ENCODE data around the gene ANXA3. TPM values are rescaled to one million over a fixed set of nuclear protein-coding genes. Genes with fewer than 3 reads are reported as not detected.

The ANXA3 gene
- polyA plus RNA-seq, 1 donor from 2014 or later, result 0.27 TPM

DNA sequence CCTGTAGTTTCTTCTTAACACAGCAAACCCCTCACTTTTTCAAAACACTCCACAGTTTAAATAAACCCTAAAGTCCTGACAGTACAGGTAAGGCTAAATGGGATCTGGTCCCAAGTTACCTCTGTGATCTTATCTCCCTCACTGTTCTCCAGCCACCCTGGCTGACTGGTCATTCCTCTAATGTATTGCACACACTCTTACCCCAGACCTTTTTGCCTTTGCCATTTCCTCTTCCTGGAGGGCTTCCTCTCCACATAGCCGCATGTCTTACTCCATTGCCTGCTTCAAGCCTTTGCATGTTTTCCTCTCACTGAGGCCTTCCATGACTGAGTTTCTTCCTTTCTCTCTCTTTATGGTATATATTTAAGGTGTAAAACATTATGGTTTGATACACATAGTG is 19.5 kb upstream of the ANXA3 start:
- Histone ChIP-seq H3F3A (ENCODE audit: insufficient read depth, low read length, poor library complexity, severe bottlenecking) (no peaks in the 10 kb centered on the region), H3K79me2 (replicated peaks; ENCODE audit: insufficient read depth, low read length) (no peaks in the 10 kb centered on the region), H3K9ac (ENCODE audit: low read length) (no peak overlapping the region), H3K27ac (ENCODE audit: low read length) (no peak overlapping the region), H3K4me2 (ENCODE audit: low read length) (no peak overlapping the region), H3K27me3 (ENCODE audit: insufficient read depth, low read depth, low read length) (no peaks in the 10 kb centered on the region), H3K36me3 (ENCODE audit: insufficient read depth, low read length) (no peaks in the 10 kb centered on the region), H3K9me3 (ENCODE audit: low read length) (no peaks in the 10 kb centered on the region), H2AFZ (ENCODE audit: low read depth, low read length) (no peak overlapping the region), H3K4me3 (ENCODE audit: low read length) (no peak overlapping the region), H4K20me1 (ENCODE audit: insufficient read depth) (no peaks in the 10 kb centered on the region), H3K9me2 (ENCODE audit: insufficient read depth, low read length) (no peaks in the 10 kb centered on the region)
- TF ChIP-seq RAD21 (conservative IDR thresholded peaks at IDR 0.05), result no peak
- TF ChIP-seq, protein P1, sequence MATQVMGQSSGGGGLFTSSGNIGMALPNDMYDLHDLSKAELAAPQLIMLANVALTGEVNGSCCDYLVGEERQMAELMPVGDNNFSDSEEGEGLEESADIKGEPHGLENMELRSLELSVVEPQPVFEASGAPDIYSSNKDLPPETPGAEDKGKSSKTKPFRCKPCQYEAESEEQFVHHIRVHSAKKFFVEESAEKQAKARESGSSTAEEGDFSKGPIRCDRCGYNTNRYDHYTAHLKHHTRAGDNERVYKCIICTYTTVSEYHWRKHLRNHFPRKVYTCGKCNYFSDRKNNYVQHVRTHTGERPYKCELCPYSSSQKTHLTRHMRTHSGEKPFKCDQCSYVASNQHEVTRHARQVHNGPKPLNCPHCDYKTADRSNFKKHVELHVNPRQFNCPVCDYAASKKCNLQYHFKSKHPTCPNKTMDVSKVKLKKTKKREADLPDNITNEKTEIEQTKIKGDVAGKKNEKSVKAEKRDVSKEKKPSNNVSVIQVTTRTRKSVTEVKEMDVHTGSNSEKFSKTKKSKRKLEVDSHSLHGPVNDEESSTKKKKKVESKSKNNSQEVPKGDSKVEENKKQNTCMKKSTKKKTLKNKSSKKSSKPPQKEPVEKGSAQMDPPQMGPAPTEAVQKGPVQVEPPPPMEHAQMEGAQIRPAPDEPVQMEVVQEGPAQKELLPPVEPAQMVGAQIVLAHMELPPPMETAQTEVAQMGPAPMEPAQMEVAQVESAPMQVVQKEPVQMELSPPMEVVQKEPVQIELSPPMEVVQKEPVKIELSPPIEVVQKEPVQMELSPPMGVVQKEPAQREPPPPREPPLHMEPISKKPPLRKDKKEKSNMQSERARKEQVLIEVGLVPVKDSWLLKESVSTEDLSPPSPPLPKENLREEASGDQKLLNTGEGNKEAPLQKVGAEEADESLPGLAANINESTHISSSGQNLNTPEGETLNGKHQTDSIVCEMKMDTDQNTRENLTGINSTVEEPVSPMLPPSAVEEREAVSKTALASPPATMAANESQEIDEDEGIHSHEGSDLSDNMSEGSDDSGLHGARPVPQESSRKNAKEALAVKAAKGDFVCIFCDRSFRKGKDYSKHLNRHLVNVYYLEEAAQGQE (IDR thresholded peaks at IDR 0.05; ENCODE audit: borderline replicate concordance), result no peak
- no peak for TF ChIP-seq MXI1 (conservative IDR thresholded peaks at IDR 0.05; ENCODE audit: poor library complexity, severe bottlenecking)
- TF ChIP-seq POLR2AphosphoS5 (IDR thresholded peaks at IDR 0.05), result no peak
- no peak for TF ChIP-seq EZH2 (IDR thresholded peaks at IDR 0.05; ENCODE audit: borderline replicate concordance, insufficient read depth, low read length, poor library complexity, severe bottlenecking)
- TF ChIP-seq, protein P2, sequence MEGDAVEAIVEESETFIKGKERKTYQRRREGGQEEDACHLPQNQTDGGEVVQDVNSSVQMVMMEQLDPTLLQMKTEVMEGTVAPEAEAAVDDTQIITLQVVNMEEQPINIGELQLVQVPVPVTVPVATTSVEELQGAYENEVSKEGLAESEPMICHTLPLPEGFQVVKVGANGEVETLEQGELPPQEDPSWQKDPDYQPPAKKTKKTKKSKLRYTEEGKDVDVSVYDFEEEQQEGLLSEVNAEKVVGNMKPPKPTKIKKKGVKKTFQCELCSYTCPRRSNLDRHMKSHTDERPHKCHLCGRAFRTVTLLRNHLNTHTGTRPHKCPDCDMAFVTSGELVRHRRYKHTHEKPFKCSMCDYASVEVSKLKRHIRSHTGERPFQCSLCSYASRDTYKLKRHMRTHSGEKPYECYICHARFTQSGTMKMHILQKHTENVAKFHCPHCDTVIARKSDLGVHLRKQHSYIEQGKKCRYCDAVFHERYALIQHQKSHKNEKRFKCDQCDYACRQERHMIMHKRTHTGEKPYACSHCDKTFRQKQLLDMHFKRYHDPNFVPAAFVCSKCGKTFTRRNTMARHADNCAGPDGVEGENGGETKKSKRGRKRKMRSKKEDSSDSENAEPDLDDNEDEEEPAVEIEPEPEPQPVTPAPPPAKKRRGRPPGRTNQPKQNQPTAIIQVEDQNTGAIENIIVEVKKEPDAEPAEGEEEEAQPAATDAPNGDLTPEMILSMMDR (IDR thresholded peaks at IDR 0.05; ENCODE audit: poor library complexity, severe bottlenecking), result no peak
- no peak for TF ChIP-seq TAF1 (IDR thresholded peaks at IDR 0.05; ENCODE audit: low read depth)
- no peak for TF ChIP-seq EP300 (conservative IDR thresholded peaks at IDR 0.05; ENCODE audit: poor library complexity, severe bottlenecking)
- TF ChIP-seq SMC3 (conservative IDR thresholded peaks at IDR 0.05; ENCODE audit: poor library complexity), result no peak

DNA sequence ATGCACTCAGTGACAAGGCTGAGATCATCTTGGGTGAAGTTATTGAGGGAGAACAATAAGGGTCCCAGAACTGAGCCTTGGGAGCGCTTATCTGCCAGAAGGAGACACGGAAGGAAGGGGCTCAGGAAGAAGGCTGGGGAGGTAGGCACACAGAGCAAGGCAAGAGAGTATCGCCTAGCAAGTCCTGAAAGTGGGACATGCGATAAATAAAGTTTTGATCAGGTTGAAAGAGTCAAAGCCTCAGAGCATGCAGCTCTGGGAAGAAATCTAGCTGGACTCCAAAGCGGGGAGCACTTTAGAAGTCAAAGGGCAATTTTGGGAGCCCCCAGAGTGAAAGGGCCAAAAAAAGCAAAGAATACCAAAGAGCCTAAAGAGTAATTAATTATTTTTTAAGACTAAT is 17.7 kb upstream of the ANXA3 start:
- Histone ChIP-seq H3K9ac (ENCODE audit: low read length) (no peak overlapping the region), H4K20me1 (ENCODE audit: insufficient read depth) (no peaks in the 10 kb centered on the region)

More for the DNA sequence above, 17.7 kb upstream of the ANXA3 start:
- Histone ChIP-seq H3K27me3 (ENCODE audit: insufficient read depth, low read depth, low read length) (no peaks in the 10 kb centered on the region), H3K4me3 (ENCODE audit: low read length) (no peak overlapping the region), H3K9me2 (ENCODE audit: insufficient read depth, low read length) (no peaks in the 10 kb centered on the region), H3F3A (ENCODE audit: insufficient read depth, low read length, poor library complexity, severe bottlenecking) (no peaks in the 10 kb centered on the region), H3K9me3 (ENCODE audit: low read length) (no peaks in the 10 kb centered on the region), H3K36me3 (ENCODE audit: insufficient read depth, low read length) (no peaks in the 10 kb centered on the region), H3K4me2 (ENCODE audit: low read length) (no peak overlapping the region), H3K79me2 (replicated peaks; ENCODE audit: insufficient read depth, low read length) (no peaks in the 10 kb centered on the region), H3K27ac (ENCODE audit: low read length) (no peak overlapping the region), H2AFZ (ENCODE audit: low read depth, low read length) (no peak overlapping the region)
- no peak for TF ChIP-seq TAF1 (IDR thresholded peaks at IDR 0.05; ENCODE audit: low read depth)

Data from neural cell (in vitro differentiated cells).